IPS-18a (cell line): Measurements from ENCODE around the gene KRT27.

Source experiments
- H3K27ac ChIP-seq: one replicate; pipeline ENCODE4 v1.5.1; 2013; ENCODE audit warnings: low read length
- H3K27me3 ChIP-seq: one replicate; pipeline ENCODE4 v1.6.1; 2013; ENCODE audit warnings: mild to moderate bottlenecking, low read length; ENCODE audit not compliant: control insufficient read depth, insufficient read depth
- H3K36me3 ChIP-seq: one replicate; pipeline ENCODE4 v1.6.1; 2013; ENCODE audit warnings: low read depth, low read length; ENCODE audit not compliant: control insufficient read depth
- H3K4me1 ChIP-seq: one replicate; pipeline ENCODE4 v1.6.1; 2013; ENCODE audit warnings: low read depth, low read length; ENCODE audit not compliant: control insufficient read depth
- H3K4me3 ChIP-seq: one replicate; pipeline ENCODE4 v1.5.1; 2013; ENCODE audit warnings: low read length
- H3K9ac ChIP-seq: one replicate; pipeline ENCODE4 v1.6.1; 2013; ENCODE audit warnings: mild to moderate bottlenecking, low read length, moderate library complexity
- H3K9me3 ChIP-seq: one replicate; pipeline ENCODE4 v1.6.1; 2013; ENCODE audit warnings: low read depth, low read length; ENCODE audit not compliant: control insufficient read depth

KRT27 gene

DNA sequence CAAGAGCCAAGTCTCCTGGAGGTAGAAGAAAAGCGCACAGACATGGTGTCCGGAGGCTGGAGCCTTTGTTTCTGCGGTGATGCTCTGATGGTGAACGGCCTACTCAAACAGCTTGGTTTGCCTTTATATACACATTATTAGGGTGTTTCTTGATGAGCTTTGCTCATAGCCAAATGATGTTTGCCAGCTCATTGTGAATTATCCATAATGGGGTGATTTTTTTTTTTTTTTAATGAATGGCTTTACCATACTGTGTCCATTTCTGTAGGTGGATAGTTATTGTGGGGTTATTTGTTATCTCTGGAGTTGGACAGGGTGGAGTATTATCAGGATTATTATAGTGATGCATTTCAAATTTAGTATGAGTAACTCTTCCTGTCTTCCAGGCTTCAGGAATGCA is at the start of gene KRT27:
KRT27 (minus strand) TSS at position 101 of the 400 bp plus-strand sequence; CDS start at position 44, 57 bp downstream.
- no peak within 1 kb of the TSS for H3K27ac ChIP-seq
- no peaks in the 10 kb centered on the region for H3K36me3 ChIP-seq
- no peaks in the 10 kb centered on the region for H3K9me3 ChIP-seq
- no peaks in the 10 kb centered on the region for H3K4me1 ChIP-seq
- no peak within 1 kb of the TSS for H3K4me3 ChIP-seq
- no peak within 1 kb of the TSS for H3K9ac ChIP-seq
- H3K27me3 ChIP-seq = no peaks in the 10 kb centered on the region

GRCh38 chr17:40830085-40830776 is 47.9 kb upstream of the KRT27 start:
- Histone ChIP-seq H3K36me3 (no peaks in the 10 kb centered on the region), H3K27me3 (peaks cover 77% of the 10 kb centered on the region), H3K4me3 (no peak overlapping the region), H3K9me3 (no peaks in the 10 kb centered on the region), H3K27ac (no peak overlapping the region), H3K9ac (no peak overlapping the region), H3K4me1 (no peaks in the 10 kb centered on the region)

- H3K9ac ChIP-seq = no peak overlapping the region
- no peak overlapping the region for H3K27ac ChIP-seq
- H3K4me3 ChIP-seq = no peak overlapping the region
Measured at GRCh38 chr17:40828454-40829044, 46.2 kb upstream of the KRT27 start.

GRCh38 chr17:40827746-40828453 is 45.5 kb upstream of the KRT27 start:
- H3K36me3 ChIP-seq = no peaks in the 10 kb centered on the region
- no peaks in the 10 kb centered on the region for H3K4me1 ChIP-seq
- no peak overlapping the region for H3K4me3 ChIP-seq
- H3K9me3 ChIP-seq = no peaks in the 10 kb centered on the region
- no peak overlapping the region for H3K9ac ChIP-seq
- H3K27me3 ChIP-seq = peaks cover 56% of the 10 kb centered on the region
- no peak overlapping the region for H3K27ac ChIP-seq

More at GRCh38 chr17:40828454-40829044, 46.2 kb upstream of the KRT27 start:
- H3K36me3 ChIP-seq = no peaks in the 10 kb centered on the region
- no peaks in the 10 kb centered on the region for H3K9me3 ChIP-seq
- no peaks in the 10 kb centered on the region for H3K4me1 ChIP-seq
- H3K27me3 ChIP-seq = peaks cover 62% of the 10 kb centered on the region

DNA sequence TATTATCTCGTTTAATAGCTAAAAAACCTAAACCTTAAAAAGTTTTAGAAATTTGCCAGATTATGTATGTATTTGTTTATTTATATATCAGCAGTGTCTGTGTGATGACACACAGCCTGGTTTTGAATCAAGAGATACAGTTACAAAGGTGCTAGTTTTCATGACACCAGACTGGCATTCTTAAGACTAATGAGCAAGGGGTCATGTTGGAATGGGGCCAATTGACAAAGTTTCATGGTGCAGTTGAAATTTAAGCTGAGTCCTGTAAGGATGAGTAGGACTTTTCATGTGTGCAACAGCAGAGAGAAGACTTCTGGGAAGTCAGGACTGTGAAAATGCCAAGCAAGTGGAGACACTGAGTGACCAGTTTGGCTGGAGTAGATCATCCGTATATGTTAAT is 43.2 kb upstream of the KRT27 start:
- no peak overlapping the region for H3K9ac ChIP-seq
- no peak overlapping the region for H3K27ac ChIP-seq
- no peaks in the 10 kb centered on the region for H3K36me3 ChIP-seq
- no peaks in the 10 kb centered on the region for H3K4me1 ChIP-seq
- H3K27me3 ChIP-seq = peaks cover 33% of the 10 kb centered on the region
- H3K4me3 ChIP-seq = no peak overlapping the region
- H3K9me3 ChIP-seq = no peaks in the 10 kb centered on the region

- no peaks in the 10 kb centered on the region for H3K4me1 ChIP-seq
- H3K36me3 ChIP-seq = no peaks in the 10 kb centered on the region
- H3K27ac ChIP-seq = no peak overlapping the region
- no peak overlapping the region for H3K4me3 ChIP-seq
- peaks cover 37% of the 10 kb centered on the region for H3K27me3 ChIP-seq
- H3K9ac ChIP-seq = no peak overlapping the region
- no peaks in the 10 kb centered on the region for H3K9me3 ChIP-seq
Measured at GRCh38 chr17:40824015-40824832, 41.9 kb upstream of the KRT27 start.

DNA sequence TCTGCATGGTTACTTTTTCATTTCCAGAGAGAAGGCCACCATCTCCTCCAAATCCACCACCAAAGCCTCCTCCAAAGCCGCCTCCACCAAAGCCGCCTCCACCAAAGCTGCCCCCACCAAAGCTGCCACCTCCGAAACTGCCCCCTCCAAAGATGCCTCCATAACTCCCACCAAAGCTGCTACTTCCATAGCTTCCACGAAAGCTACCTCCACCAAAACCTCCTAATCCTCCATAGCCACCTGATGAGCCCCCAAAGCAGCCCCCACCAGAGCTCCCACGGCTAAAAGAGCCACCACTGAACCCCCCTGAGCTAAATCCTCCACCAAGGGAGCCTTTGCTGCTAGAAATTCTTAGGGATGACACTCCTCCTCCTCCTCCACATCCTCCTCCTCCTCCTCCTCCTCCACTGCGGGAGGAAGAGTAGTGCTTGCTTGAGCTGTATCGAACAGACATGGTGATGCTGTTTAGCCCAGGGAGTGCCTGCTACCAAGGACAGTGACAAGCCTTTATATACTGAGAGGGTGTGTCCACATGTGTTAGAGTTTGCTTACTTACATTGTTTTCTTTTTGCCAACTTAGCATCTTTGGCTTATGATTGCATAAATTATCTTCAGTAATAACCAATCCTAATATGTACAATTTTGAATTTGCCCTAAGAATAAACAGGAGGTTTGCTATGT is 39.9 kb upstream of the KRT27 start, which contains the start of gene KRT10:
KRT10 (minus strand) TSS at position 483 of the 681 bp plus-strand sequence; CDS start at position 454, 29 bp downstream.
- peaks cover 2% of the 10 kb centered on the region for H3K36me3 ChIP-seq
- no peak within 1 kb of the TSS for H3K27ac ChIP-seq
- H3K27me3 ChIP-seq = peaks cover 27% of the 10 kb centered on the region
- no peak within 1 kb of the TSS for H3K4me3 ChIP-seq
- no peaks in the 10 kb centered on the region for H3K9me3 ChIP-seq
- no peak within 1 kb of the TSS for H3K9ac ChIP-seq
- H3K4me1 ChIP-seq = no peaks in the 10 kb centered on the region

DNA sequence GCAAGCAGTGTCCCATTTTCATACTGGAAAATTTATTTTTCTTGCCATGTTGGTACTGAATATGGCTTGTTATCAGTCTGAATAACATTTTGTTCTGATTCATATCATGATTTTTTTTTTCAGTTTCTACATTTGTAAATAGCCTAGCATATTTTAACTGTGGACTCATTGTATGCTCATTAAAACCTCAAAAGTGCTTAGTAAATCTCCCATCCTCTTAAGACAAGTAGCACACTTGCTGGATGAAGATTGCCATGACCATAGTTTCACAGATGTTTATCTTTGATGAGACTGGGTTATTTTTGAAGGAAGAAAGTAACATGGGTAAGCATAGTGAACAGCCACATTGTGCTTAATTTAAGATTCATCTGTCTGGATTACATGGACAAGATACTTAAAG is 39.2 kb upstream of the KRT27 start:
- peaks cover 20% of the 10 kb centered on the region for H3K27me3 ChIP-seq
- H3K4me3 ChIP-seq = no peak overlapping the region
- no peak overlapping the region for H3K9ac ChIP-seq
- H3K9me3 ChIP-seq = no peaks in the 10 kb centered on the region
- H3K36me3 ChIP-seq = peaks cover 4% of the 10 kb centered on the region
- H3K27ac ChIP-seq = no peak overlapping the region
- no peaks in the 10 kb centered on the region for H3K4me1 ChIP-seq

DNA sequence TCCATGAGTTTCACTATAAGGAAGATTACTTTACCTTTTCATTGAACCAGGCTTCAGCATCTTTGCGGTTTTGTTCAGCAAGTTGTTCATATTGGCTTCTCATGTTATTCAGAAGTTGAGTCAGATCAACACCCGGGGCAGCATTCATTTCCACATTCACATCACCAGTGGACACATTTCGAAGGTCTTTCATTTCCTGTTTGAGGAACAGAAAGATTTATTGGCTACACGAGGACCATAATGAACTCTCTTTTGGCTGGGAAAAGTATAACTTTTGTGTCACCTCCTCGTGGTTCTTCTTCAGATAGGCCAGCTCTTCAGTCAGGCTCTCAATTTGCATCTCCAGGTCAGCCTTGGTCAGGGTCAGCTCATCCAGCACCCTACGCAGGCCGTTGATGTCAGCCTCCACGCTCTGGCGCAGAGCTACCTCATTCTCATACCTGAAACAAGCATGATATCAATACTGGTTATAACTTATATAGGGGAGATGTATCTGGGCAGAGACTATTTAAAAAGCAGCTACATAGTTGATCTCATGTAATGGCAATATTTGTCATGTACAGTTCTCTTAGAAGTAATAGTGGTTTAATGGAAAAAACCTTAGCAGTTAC is 38.0 kb upstream of the KRT27 start:
- Histone ChIP-seq H3K4me3 (no peak overlapping the region), H3K9ac (no peak overlapping the region), H3K36me3 (peaks cover 4% of the 10 kb centered on the region), H3K27ac (no peak overlapping the region), H3K9me3 (no peaks in the 10 kb centered on the region), H3K27me3 (peaks cover 14% of the 10 kb centered on the region), H3K4me1 (no peaks in the 10 kb centered on the region)

GRCh38 chr17:40819528-40820125 is 37.3 kb upstream of the KRT27 start:
- Histone ChIP-seq H3K9ac (peak overlapping the region; percentile 49), H3K27ac (no peak overlapping the region)

More at GRCh38 chr17:40819528-40820125, 37.3 kb upstream of the KRT27 start:
- Histone ChIP-seq H3K4me3 (peak overlapping the region; percentile 95), H3K36me3 (peaks cover 4% of the 10 kb centered on the region), H3K4me1 (no peaks in the 10 kb centered on the region), H3K9me3 (no peaks in the 10 kb centered on the region), H3K27me3 (peaks cover 11% of the 10 kb centered on the region)
